Measurements from ENCODE around the gene RNF113B.

The RNF113B gene

DNA sequence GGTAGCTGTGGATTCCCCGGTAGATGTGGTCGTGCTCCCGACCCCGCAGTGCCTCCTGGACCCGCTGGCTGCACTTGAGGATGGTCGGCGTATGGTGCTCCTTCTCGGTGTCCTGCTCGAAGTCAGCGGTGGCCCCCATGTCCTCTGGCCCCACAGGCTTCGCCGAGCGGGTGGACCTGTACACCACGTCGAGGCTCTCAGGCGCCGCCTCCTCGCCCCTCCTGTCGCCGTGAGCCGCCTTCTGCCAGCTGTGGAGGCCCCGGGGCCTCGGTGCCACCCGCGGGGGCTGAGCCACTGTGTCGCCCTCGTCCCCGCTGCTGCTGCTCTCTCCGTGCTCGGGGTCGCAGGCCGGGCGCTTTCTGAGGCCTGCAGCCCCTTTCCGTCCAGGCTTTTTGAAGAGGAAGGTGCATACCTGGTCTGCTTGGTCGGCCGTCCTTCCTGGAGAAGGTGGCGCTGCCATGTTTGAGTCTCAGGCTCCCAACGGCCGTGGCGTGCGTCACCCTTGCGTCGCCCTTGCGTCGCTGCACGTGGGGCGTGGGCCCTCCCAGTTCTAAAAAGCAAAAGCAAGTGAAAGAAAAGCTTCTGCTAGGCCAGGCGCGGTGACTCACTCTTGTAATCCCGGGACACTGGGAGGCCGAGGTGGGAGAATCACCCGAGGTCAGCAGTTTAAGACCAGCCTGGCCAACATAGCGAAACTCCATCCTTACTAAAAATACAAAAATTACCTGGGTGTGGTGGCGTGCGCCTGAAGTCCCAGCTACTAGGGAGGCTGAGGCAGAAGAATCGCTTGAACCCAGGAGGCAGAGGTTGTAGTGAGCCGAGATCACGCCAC, at the start of gene RNF113B:
TSS of gene RNF113B (minus strand) at position 493 of the 832 bp plus-strand sequence. CDS start at position 460, 33 bp downstream.
- Mint-ChIP-seq H3K36me3 (no peaks in the 10 kb centered on the region), H3K27ac (no peak within 1 kb of the TSS), H3K4me1 (no peaks in the 10 kb centered on the region), H3K4me3 (no peak within 1 kb of the TSS), H3K9me3 (no peaks in the 10 kb centered on the region)
- no peak for DNase-seq (ENCODE audit: low spot score in 2 of 2)
- ATAC-seq, result no peak

- Mint-ChIP-seq H3K36me3 (no peaks in the 10 kb centered on the region), H3K27ac (no peak overlapping the region), H3K4me3 (no peak overlapping the region), H3K4me1 (no peaks in the 10 kb centered on the region), H3K9me3 (peaks cover 4% of the 10 kb centered on the region)
- ATAC-seq (no peak), DNase-seq (ENCODE audit: low spot score in 2 of 2) (no peak)
Measured at GRCh38 chr13:98226496-98226895, 49.4 kb upstream of the RNF113B start.

DNA sequence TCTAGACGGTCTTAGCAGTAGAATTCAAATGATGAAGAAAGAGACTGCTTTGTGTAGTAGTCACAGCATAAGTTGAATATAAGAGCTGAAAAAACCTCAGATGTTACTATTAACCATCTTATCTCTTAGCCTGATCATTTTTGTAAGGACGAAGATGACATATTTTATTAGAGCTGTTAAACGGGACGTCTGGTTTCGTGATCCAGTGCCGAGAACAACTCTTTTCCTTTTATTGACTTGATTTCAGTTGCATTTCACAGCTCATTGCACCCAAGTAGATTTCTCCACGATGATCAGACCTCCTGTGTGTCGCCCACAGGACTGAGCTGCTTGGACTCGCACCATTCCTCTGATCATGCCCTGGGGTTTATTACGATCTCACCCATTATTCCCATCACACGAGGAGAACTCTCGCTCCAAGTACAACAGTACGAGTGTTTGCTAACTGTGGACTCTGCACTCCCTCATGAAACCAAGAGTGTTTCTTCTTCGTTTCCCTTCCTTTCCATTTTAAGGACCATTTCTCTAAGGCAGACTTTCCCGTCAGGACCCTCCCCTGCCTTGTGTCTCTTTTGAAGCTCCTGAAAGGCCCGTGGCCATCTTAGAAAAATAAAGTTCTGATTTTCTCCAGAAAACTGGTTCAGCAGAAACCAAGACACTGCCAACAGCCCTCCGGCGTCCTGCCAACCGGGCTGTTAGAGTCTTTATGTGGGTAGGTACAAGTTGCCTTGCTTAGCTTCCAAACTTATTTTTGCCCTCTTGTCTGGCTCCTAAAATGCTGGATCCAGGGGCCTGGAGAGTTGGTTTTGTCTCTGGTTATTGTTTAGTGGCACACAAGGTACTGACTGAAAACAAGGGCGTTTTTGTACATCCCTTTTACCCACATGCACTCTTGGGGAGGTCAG, 48.2 kb upstream of the RNF113B start:
- H3K36me3 Mint-ChIP-seq, result no peaks in the 10 kb centered on the region
- ATAC-seq, result no peak
- no peak overlapping the region for H3K27ac Mint-ChIP-seq
- H3K4me3 Mint-ChIP-seq, result no peak overlapping the region
- no peaks in the 10 kb centered on the region for H3K9me3 Mint-ChIP-seq
- H3K4me1 Mint-ChIP-seq, result no peaks in the 10 kb centered on the region
- DNase-seq (ENCODE audit: low spot score in 2 of 2), result no peak

DNA sequence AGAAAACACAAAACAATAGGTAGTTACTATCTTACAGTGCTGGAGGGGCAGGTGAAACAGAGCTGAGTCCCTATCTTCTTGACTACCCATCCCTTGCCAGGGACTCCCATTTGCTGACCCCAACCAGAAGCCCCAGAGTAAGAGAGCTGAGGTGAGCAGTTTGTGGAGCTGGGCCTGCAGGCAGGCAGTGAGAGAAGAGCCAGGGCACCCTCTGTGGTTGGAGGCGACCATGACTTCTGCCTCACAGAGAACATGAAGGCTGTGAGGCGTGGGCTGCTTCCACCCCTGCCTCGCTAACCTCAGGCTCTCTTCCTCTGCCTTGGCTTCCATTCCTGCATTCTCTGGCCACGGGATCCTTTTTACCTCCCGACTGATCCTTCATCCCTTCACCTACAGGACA, 47.5 kb upstream of the RNF113B start:
- DNase-seq (ENCODE audit: low spot score in 2 of 2) (no peak), ATAC-seq (no peak)
- Mint-ChIP-seq H3K27ac (no peak overlapping the region), H3K36me3 (no peaks in the 10 kb centered on the region), H3K4me1 (no peaks in the 10 kb centered on the region), H3K9me3 (no peaks in the 10 kb centered on the region), H3K4me3 (no peak overlapping the region)

DNA sequence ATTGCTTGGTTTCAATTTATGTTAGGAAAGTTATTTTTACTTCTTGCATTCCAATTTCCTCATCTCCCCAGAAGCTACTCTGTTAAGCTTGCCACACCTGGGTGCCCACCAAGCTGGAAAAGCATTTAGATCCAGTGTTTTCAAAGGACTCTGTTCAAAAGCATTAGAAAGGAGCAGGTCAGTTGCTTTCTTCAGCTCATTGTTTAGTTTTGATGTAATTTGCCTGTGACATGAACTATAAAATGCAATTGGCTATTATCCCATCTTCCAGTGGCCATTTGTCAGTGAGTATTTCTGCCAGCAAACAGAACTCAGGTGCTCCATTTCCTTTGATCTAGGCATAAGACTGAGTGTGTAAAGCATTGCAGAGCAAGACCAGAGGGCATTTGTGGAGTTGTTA, 46.7 kb upstream of the RNF113B start:
- ATAC-seq, result no peak
- Mint-ChIP-seq H3K4me3 (no peak overlapping the region), H3K36me3 (no peaks in the 10 kb centered on the region), H3K27ac (no peak overlapping the region), H3K4me1 (no peaks in the 10 kb centered on the region), H3K9me3 (no peaks in the 10 kb centered on the region)
- no peak for DNase-seq (ENCODE audit: low spot score in 2 of 2)

DNA sequence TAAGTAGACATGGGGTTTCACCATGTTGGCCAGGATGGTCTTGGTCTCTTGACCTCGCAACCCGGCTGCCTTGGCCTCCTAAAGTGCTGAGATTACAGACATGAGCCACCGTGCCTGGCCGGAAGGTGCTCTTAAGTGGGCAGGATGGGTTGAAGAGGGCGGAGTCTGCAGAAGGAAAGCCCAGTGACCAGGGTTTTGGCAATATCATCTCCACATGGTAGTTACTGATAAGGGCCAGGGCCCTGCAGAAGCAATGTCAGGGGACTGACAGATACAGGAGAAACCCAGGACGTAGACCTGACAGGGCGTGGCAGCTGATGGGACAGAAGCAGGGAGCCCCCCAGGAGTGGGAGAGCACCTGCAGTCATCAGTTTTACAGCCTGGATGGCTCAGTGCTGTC, 45.7 kb upstream of the RNF113B start:
- DNase-seq (ENCODE audit: low spot score in 2 of 2) (no peak), ATAC-seq (no peak)
- Mint-ChIP-seq H3K27ac (no peak overlapping the region), H3K4me1 (no peaks in the 10 kb centered on the region), H3K9me3 (no peaks in the 10 kb centered on the region), H3K36me3 (no peaks in the 10 kb centered on the region), H3K4me3 (no peak overlapping the region)

DNA sequence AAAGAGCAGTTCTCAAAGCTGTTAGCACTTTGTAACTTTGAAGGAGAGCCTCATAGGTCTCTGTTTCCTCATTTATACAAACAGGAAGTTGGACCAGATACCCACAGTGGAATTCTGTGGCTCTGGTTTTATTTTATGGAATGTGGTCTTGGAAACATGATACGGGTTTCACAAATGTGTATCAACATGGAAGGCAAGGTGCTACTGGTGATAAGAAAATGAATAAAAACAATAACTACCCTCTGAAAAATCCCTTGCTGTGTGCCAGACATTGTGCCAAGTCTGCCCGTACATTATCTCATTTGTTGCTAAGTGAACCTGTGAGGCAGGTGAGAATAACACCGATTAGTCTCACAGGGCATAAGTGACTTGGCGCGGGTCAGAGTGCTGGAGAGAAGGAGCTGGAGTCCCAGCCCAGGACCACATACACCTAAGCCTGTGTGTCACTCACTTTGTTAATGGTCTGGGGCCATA, 45.0 kb upstream of the RNF113B start:
- Mint-ChIP-seq H3K27ac (no peak overlapping the region), H3K4me1 (no peaks in the 10 kb centered on the region), H3K9me3 (no peaks in the 10 kb centered on the region), H3K36me3 (no peaks in the 10 kb centered on the region), H3K4me3 (no peak overlapping the region)
- DNase-seq (ENCODE audit: low spot score in 2 of 2), result no peak
- no peak for ATAC-seq

DNA sequence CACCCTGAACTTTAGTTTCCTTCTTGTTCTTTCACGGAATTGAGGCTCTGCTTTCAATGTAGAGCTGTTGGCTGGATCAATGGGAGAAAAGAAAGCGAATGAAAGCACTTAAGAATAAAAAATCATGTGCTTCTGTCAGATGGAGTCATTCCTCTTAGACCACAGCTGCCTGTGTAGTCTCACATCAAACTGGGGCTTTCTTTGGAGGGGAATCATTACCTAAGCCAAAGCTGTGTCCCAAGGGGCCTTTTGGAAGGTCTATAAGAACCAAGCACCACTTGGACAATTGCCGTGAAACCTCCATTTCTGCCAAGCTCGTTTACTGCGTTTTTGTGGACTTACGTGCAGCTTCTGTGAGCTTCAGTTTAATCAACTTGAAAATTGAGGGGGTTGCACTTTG, 44.2 kb upstream of the RNF113B start:
- H3K4me3 Mint-ChIP-seq, result no peak overlapping the region
- H3K27ac Mint-ChIP-seq, result no peak overlapping the region
- no peaks in the 10 kb centered on the region for H3K9me3 Mint-ChIP-seq
- H3K4me1 Mint-ChIP-seq, result no peaks in the 10 kb centered on the region
- ATAC-seq, result no peak
- no peaks in the 10 kb centered on the region for H3K36me3 Mint-ChIP-seq
- no peak for DNase-seq (ENCODE audit: low spot score in 2 of 2)

- no peaks in the 10 kb centered on the region for H3K36me3 Mint-ChIP-seq
- DNase-seq (ENCODE audit: low spot score in 2 of 2), result no peak
- no peaks in the 10 kb centered on the region for H3K9me3 Mint-ChIP-seq
- H3K4me1 Mint-ChIP-seq, result no peaks in the 10 kb centered on the region
- H3K27ac Mint-ChIP-seq, result no peak overlapping the region
- H3K4me3 Mint-ChIP-seq, result no peak overlapping the region
- ATAC-seq, result no peak
Measured at GRCh38 chr13:98220271-98220791, 43.3 kb upstream of the RNF113B start.

GRCh38 chr13:98219685-98220084, 42.6 kb upstream of the RNF113B start:
- Mint-ChIP-seq H3K27ac (no peak overlapping the region), H3K9me3 (no peaks in the 10 kb centered on the region), H3K36me3 (no peaks in the 10 kb centered on the region), H3K4me3 (no peak overlapping the region), H3K4me1 (no peaks in the 10 kb centered on the region)
- no peak for DNase-seq (ENCODE audit: low spot score in 2 of 2)
- ATAC-seq, result no peak

DNA sequence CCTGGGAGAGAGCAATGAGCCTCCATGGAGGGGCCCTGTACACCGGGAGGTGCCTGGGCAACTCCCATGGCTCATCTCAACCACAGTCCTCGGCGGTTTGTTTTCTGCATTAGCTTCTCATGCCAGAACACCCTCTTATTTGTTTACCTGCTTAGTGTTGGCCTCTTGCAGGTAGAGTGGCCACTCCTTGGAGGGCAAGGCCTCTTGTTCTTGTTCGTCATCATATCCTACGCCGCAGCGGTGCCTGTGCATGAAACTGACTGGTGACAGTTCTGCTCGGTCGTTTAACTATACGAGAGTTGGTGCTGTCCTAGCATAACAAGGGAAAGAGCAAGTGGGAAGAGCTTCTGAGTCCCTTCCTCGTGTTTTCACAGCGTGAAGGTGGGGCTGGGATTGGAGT, 40.5 kb upstream of the RNF113B start:
- Mint-ChIP-seq H3K27ac (no peak overlapping the region), H3K36me3 (no peaks in the 10 kb centered on the region), H3K4me3 (no peak overlapping the region), H3K9me3 (no peaks in the 10 kb centered on the region), H3K4me1 (no peaks in the 10 kb centered on the region)
- DNase-seq (ENCODE audit: low spot score in 2 of 2) (no peak), ATAC-seq (no peak)

DNA sequence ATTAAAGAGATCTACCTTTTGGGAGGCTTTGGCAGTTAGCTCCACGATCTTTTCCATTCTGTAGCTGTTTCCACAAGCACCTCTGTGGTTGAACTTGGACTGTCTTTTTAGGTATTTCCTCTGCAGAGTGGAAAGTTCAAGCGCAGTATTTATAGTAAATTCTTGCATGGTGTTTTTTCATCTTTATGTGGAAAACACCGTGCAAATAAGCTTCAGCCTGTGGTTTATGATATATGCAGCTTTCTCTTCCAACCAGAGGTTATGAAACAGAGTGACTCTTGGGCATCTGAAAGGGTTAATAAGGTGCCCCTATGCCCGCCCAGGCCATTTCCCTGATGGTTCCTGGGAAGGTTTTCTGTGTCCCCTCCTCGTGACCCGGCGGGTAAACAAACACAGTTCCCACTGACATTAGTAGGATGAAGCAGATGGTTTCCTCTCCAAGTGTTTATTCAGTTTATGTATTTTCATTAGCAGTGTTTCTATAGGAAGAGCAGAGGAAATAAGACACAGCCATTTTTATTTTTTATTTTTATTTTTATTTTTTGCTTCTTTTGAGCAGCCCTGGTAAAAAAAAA, 39.7 kb upstream of the RNF113B start:
- DNase-seq (ENCODE audit: low spot score in 2 of 2) (no peak), ATAC-seq (no peak)
- Mint-ChIP-seq H3K36me3 (no peaks in the 10 kb centered on the region), H3K4me3 (no peak overlapping the region), H3K27ac (no peak overlapping the region), H3K9me3 (no peaks in the 10 kb centered on the region), H3K4me1 (no peaks in the 10 kb centered on the region)

- Mint-ChIP-seq H3K4me3 (no peak overlapping the region), H3K9me3 (no peaks in the 10 kb centered on the region), H3K36me3 (no peaks in the 10 kb centered on the region), H3K27ac (no peak overlapping the region), H3K4me1 (no peaks in the 10 kb centered on the region)
- DNase-seq (ENCODE audit: low spot score in 2 of 2) (no peak), ATAC-seq (no peak)
Measured at GRCh38 chr13:98216135-98216565, 39.1 kb upstream of the RNF113B start.

GRCh38 chr13:98215508-98215907, 38.4 kb upstream of the RNF113B start:
- no peak for ATAC-seq
- Mint-ChIP-seq H3K27ac (no peak overlapping the region), H3K4me3 (no peak overlapping the region), H3K9me3 (no peaks in the 10 kb centered on the region), H3K36me3 (no peaks in the 10 kb centered on the region), H3K4me1 (no peaks in the 10 kb centered on the region)
- DNase-seq (ENCODE audit: low spot score in 2 of 2), result no peak

GRCh38 chr13:98214707-98215106, 37.6 kb upstream of the RNF113B start:
- DNase-seq (ENCODE audit: low spot score in 2 of 2) (no peak), ATAC-seq (no peak)
- no peaks in the 10 kb centered on the region for H3K36me3 Mint-ChIP-seq
- H3K27ac Mint-ChIP-seq, result no peak overlapping the region
- no peaks in the 10 kb centered on the region for H3K9me3 Mint-ChIP-seq
- no peak overlapping the region for H3K4me3 Mint-ChIP-seq
- no peaks in the 10 kb centered on the region for H3K4me1 Mint-ChIP-seq
